Astrocyte of the cerebellum (primary cell): Measurements from ENCODE around the gene RBMS3.
"Not testable (repeated sequence)": the region's sequence is repeated elsewhere in the genome, so short reads cannot be mapped to it uniquely, and the experiment has no call there.

Experiments used
- DNase-seq: peaks from one replicate; pipeline ENCODE4 v3.0.0-alpha.2; 2011; ENCODE audit warnings: low read depth
- H3K4me3 ChIP-seq: 2 replicates; pipeline ENCODE4 v1.5.1; 2011; ENCODE audit warnings: mild to moderate bottlenecking, low read depth, low read length, moderate library complexity
- in situ Hi-C: cut with HindIII; loops from 2 replicates; pipeline ENCODE4 v1.10.0; 2017; ENCODE audit warnings: low sequenced_read_pairs
- TF ChIP-seq, protein P1 (sequence below): IDR thresholded peaks from 2 replicates; pipeline ENCODE4 v1.5.1; 2012; ENCODE audit warnings: low read length, low read depth, moderate library complexity, mild to moderate bottlenecking; ENCODE audit errors: missing control alignments

The RBMS3 gene

DNA sequence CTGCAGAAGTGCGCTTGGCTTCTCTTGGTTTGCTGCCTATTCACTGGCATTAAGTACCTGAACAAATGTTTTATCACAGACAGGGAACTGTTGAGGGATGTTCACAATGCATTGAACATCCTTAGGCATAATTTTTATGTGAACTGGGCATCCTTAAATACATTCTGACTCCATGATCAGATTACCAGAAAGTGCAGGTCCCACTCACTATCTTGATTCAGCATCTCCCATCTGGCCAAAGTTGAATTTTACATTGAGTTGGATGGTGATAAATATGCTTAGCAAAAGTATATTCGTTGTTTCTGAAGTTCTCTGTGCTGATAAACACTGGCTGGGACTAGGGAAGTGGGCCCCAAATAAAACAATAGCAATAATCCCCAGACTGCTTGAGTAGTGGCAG lies 108.5 kb downstream of the RBMS3 start:
- TF ChIP-seq, protein P1, sequence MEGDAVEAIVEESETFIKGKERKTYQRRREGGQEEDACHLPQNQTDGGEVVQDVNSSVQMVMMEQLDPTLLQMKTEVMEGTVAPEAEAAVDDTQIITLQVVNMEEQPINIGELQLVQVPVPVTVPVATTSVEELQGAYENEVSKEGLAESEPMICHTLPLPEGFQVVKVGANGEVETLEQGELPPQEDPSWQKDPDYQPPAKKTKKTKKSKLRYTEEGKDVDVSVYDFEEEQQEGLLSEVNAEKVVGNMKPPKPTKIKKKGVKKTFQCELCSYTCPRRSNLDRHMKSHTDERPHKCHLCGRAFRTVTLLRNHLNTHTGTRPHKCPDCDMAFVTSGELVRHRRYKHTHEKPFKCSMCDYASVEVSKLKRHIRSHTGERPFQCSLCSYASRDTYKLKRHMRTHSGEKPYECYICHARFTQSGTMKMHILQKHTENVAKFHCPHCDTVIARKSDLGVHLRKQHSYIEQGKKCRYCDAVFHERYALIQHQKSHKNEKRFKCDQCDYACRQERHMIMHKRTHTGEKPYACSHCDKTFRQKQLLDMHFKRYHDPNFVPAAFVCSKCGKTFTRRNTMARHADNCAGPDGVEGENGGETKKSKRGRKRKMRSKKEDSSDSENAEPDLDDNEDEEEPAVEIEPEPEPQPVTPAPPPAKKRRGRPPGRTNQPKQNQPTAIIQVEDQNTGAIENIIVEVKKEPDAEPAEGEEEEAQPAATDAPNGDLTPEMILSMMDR: no peak
- no peak for DNase-seq

DNA sequence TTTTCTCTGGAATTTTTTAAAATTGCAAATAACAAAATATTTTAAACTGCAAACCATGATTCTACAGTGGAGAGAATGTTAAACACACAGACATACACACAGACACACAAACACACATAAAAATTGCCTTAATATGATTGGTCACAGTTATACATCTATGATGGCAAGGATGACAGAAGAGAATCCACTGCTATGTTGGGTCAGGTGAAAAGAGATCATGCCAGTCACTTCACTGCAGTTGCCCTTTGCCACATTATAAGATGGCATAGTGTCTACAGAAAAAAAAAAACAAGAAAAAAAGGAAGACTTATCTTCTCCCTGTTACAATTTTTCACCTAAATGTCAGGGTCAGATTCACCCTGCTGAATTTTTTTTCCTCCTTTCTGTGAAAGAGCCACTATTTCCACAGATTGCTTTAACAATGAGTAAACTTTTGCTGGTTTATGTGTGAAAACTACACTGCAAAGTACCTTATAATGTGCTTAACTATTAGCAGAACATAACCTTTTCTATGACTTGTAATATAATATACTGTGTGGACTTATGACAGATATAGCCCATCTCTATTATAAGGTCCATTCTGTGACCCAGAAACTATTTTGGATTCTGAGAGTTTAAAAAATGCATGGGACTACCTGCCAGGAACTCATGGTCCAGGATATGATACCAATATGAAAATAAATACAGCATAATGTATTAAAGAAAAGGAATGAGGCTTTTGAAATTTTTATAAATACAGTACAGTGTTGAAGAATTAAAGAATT lies 111.9 kb downstream of the RBMS3 start:
- DNase-seq: no peak
- in situ Hi-C loops: no loop called here
- no peak overlapping the region for H3K4me3 ChIP-seq
- TF ChIP-seq, protein P1: no peak

More for the DNA sequence above, 108.5 kb downstream of the RBMS3 start:
- in situ Hi-C loops: no loop called here
- no peak overlapping the region for H3K4me3 ChIP-seq

DNA sequence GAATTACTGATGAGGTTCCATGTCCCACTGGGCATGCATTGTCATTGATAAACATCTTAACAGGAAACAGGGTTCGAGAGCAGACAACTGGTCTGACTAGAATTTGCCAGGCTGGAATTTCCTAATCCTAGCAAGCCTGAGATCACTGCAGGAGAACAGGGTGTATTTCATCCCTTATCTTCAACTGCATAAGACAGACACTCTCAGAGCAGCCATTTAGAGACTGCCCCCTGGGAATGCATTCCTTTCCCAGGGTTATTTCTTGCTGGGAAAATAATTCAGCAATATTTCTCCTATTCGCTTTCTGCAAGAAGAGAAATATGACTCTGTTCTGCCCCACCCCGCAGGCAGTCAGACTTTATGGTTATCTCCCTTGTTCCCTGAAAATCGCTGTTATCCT lies 113.1 kb downstream of the RBMS3 start:
- in situ Hi-C loops, DNase-seq, H3K4me3 ChIP-seq: not testable (repeated sequence)

DNA sequence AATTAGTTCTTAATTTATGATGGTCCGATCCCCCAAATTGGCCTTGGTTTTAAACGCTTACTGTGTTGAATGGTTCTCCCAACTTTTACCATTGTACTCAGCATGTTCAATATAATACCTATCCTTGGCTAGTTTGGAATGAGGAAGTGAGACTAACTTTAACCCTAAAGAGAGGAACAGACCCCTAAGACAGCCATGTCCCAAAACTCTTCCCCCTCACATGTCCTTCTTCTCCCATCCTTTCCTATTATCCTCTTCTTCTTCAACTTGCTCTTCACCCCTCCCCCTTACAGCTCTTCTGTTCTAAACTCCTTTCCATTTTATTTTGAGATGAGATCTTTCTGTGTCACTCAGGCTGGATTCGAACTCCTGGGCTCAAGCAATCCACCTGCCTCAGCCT lies 116.5 kb downstream of the RBMS3 start:
- in situ Hi-C loops: no loop called here
- no peak for DNase-seq
- no peak overlapping the region for H3K4me3 ChIP-seq
- TF ChIP-seq, protein P1: no peak

DNA sequence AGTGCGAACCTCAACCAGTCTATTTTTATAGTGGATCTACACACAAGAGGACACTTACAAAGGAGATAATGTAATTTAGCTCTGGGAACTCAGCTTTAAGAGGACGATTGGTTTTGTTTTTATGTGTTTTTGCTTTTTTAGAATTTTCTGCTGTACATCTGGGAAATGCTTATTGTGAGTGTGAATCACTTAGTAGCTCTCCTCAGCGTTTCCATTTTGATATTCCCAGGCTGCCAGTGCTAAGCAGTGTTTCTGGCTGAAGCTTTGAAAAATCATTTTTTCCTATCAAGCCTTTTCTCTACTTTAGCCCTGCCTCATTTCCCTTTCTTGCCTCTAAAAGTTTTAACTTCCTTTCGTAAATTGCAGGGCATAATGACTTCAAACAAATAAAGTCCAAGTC lies 117.9 kb downstream of the RBMS3 start:
- TF ChIP-seq, protein P1: no peak
- no peak overlapping the region for H3K4me3 ChIP-seq
- DNase-seq: no peak
- in situ Hi-C loops: no loop called here

DNA sequence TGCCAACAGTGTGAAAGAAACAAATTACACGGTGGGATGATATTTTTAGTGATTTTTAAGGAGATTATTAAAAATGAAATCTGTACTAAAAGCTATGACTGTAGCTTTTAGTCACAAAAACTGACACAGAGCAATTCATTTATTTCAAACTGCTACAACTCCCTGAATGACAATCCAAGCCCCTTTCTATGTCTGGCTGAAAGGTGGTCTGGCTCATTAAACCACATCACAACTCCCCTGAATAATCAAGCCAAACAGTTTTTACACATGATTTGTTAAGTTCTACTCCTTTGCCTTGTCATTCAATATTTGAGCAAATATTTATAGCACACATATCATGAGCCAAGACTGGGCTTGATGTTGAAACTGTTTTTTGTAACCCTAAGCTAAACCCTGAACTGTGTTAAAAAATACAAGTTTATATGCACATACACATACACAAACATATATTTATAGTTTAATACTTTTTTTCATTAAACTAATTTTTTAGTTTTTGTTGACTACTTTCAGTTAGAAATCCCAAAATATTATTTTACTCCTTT lies 125.5 kb downstream of the RBMS3 start:
- in situ Hi-C loops: no loop called here
- TF ChIP-seq, protein P1: no peak
- no peak overlapping the region for H3K4me3 ChIP-seq
- no peak for DNase-seq

DNA sequence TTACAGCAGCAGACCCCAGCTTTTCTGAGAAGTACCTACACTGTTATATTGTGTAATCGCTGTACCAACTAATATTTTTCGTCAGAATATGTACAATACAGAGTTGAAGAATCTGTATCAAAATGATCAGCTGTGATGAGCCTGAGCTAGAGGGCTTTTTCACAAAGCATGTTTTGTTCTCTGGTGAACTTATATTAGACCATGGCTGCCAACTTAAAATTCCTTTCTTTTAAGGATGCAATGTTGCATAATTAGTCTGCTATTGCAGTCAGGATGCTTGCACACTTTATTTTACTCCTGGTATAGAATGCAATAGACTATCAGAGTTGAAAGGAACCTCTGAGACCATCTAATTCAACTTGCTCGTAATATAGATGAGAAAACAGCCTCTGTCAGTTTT lies 127.8 kb downstream of the RBMS3 start:
- DNase-seq: no peak
- TF ChIP-seq, protein P1: no peak
- in situ Hi-C loops: no loop called here
- H3K4me3 ChIP-seq: no peak overlapping the region
